Measurements from ENCODE around the gene TIMP3. TPM values are rescaled to one million over a fixed set of nuclear protein-coding genes. Genes with fewer than 3 reads are reported as not detected.

TIMP3 gene
- total RNA-seq, 4 donors from 2014 or later, result 40.1 to 93.3 (median 67.5) TPM

- H3K27me3 ChIP-seq, result no peaks in the 10 kb centered on the region
- H3K4me1 ChIP-seq, result no peaks in the 10 kb centered on the region
- no peak for DNase-seq
- H3K9me3 ChIP-seq, result no peaks in the 10 kb centered on the region
- peak overlapping the region; percentile 42 to 64 (median 54) for H3K4me3 ChIP-seq
- TF ChIP-seq POLR2A (IDR thresholded peaks at IDR 0.05), result no peak
- TF ChIP-seq, protein P1, sequence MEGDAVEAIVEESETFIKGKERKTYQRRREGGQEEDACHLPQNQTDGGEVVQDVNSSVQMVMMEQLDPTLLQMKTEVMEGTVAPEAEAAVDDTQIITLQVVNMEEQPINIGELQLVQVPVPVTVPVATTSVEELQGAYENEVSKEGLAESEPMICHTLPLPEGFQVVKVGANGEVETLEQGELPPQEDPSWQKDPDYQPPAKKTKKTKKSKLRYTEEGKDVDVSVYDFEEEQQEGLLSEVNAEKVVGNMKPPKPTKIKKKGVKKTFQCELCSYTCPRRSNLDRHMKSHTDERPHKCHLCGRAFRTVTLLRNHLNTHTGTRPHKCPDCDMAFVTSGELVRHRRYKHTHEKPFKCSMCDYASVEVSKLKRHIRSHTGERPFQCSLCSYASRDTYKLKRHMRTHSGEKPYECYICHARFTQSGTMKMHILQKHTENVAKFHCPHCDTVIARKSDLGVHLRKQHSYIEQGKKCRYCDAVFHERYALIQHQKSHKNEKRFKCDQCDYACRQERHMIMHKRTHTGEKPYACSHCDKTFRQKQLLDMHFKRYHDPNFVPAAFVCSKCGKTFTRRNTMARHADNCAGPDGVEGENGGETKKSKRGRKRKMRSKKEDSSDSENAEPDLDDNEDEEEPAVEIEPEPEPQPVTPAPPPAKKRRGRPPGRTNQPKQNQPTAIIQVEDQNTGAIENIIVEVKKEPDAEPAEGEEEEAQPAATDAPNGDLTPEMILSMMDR (IDR thresholded peaks at IDR 0.05), result no peak
- H3K36me3 ChIP-seq, result no peaks in the 10 kb centered on the region
- peak overlapping the region; percentile 36 to 79 (median 66) for H3K27ac ChIP-seq
Observed at GRCh38 chr22:32802237-32802765, 796 bp downstream of the TIMP3 start.

DNA sequence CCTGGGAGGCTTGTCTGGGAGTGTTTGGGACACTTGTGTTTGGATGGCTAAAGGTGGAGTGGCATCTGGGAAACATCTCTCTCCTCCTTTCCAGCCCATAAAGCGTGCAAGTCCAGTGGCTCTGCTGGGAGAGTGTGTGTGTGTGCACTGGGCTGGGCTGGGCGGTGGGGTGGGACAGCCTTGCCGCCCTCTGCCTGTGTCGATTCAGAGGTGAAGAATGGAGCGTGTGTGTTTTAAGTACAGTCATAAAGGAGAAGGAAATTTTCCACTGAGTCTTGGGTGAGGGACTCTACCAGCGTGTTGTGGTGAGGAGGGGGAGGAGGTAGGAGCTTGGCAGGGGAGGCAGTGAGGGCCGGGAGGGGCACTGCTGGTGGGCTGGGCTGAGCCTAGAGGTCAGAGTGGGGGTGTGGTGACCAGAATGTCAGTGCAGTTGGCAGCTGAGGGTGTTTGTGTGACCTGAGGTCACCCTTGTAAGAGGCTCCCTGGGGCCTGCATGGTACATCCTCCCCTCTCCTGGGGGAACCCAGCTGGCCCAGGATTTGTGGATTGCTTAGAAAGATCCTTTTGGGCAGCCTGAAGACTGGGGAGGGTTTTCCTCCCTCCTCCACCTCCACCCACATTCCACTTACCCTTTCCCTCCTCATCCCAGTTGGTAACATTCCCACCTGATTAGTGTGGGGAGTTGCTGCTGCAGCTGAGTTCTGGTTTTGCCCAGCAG is 1.7 kb downstream of the TIMP3 start:
- no peak for DNase-seq
- H3K36me3 ChIP-seq, result no peaks in the 10 kb centered on the region
- H3K4me3 ChIP-seq, result peak overlapping the region; percentile 42 to 64 (median 54)
- H3K27ac ChIP-seq, result peak overlapping the region in 2 of 4 donors; percentile 59 to 79
- no peaks in the 10 kb centered on the region for H3K9me3 ChIP-seq
- TF ChIP-seq, protein P1 (IDR thresholded peaks at IDR 0.05), result no peak
- TF ChIP-seq POLR2A (IDR thresholded peaks at IDR 0.05), result no peak
- H3K27me3 ChIP-seq, result no peaks in the 10 kb centered on the region
- H3K4me1 ChIP-seq, result peaks cover 0 to 8% (median 0%) of the 10 kb centered on the region in 4 donors

GRCh38 chr22:32803738-32804435 is 2.4 kb downstream of the TIMP3 start:
- Histone ChIP-seq H3K9me3 (no peaks in the 10 kb centered on the region), H3K27ac (peak overlapping the region in 2 of 4 donors; percentile 59 to 79), H3K4me1 (peaks cover 0 to 14% (median 0%) of the 10 kb centered on the region in 4 donors), H3K27me3 (no peaks in the 10 kb centered on the region), H3K4me3 (peak overlapping the region in 3 of 4 donors; percentile 42 to 64 (median 63)), H3K36me3 (no peaks in the 10 kb centered on the region)
- DNase-seq, result no peak
- no peak for TF ChIP-seq POLR2A (IDR thresholded peaks at IDR 0.05)
- TF ChIP-seq, protein P1 (IDR thresholded peaks at IDR 0.05), result no peak

DNA sequence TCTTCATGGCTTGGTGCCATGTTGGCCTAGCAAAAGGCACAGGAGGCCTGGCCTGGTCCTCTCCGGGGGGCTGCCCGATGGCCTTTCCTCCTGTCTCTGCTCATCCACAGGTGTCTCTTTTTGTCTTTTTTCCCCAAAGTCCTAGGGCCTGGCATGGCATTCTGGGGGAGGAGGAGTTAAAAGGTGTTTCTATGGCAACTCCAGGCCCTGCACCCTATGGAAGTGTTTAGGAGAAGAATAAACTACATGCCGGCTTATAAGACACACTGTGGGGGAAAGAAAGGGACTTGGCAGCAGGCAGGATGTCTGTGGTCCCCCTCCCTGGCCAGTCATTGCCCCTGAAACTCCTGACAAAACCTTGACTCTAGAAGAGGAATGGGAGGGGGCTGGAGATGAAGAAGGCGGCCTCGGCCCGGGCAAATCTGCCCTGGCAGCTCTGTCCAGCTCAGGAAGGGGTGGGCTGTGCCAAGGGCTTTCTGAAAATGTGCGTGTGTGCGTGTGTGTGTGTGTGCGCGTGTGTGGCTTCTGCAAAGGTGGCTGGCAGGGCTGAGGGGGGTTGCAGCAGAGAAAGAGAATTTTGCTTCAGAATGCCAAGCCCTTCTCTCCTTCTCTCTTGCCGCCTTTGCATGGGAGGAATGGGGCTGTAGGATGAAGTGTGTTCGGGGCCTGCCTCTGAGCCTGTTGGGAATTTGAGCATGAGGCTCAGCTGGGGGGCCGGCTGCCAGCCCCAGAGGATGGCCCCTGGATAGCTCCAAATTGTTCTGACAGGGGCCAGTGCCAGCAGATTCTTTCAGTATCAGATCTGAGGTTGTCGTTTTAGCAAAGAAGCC is 3.2 kb downstream of the TIMP3 start:
- no peak for DNase-seq
- Histone ChIP-seq H3K4me1 (peaks cover 0 to 14% (median 0%) of the 10 kb centered on the region in 4 donors), H3K27me3 (no peaks in the 10 kb centered on the region), H3K4me3 (peak overlapping the region in 2 of 4 donors; percentile 3 to 64), H3K36me3 (no peaks in the 10 kb centered on the region), H3K9me3 (no peaks in the 10 kb centered on the region), H3K27ac (peak overlapping the region in 1 of 4 donors; percentile 79)
- TF ChIP-seq, protein P1 (IDR thresholded peaks at IDR 0.05), result no peak
- TF ChIP-seq POLR2A (IDR thresholded peaks at IDR 0.05), result no peak

GRCh38 chr22:32805361-32805881 is 3.9 kb downstream of the TIMP3 start:
- Histone ChIP-seq H3K27me3 (no peaks in the 10 kb centered on the region), H3K36me3 (no peaks in the 10 kb centered on the region), H3K4me3 (peak overlapping the region in 1 of 4 donors; percentile 64), H3K4me1 (peaks cover 0 to 14% (median 0%) of the 10 kb centered on the region in 4 donors), H3K27ac (no peak overlapping the region), H3K9me3 (no peaks in the 10 kb centered on the region)
- no peak for DNase-seq
- TF ChIP-seq POLR2A (IDR thresholded peaks at IDR 0.05), result no peak
- TF ChIP-seq, protein P1 (IDR thresholded peaks at IDR 0.05), result no peak

All from Peyer's patch (tissue), 4 donors.